ENCODE measurements around the gene WASF2. TPM values are rescaled to one million over a fixed set of nuclear protein-coding genes. Genes with fewer than 3 reads are reported as not detected.
A peak's percentile ranks its signal among the peaks of the same experiment; 100 is the strongest.

Gene WASF2
- total RNA-seq, 1 experiment from 2014 or later, result 20.7 TPM

- intact Hi-C loops (cut with micrococcal nuclease), result no loop called here
- no peak overlapping the region for H3K9ac ChIP-seq (ENCODE audit: low read length)
- H4K20me1 ChIP-seq (ENCODE audit: low read length), result no peaks in the 10 kb centered on the region
- CTCF ChIA-PET, result no interaction called here
- ATAC-seq, result no peak
- H3K36me3 ChIP-seq (ENCODE audit: low read depth, low read length), result no peaks in the 10 kb centered on the region
- H3K79me2 ChIP-seq (ENCODE audit: low read length), result peaks cover 17% of the 10 kb centered on the region
- H3K4me1 ChIP-seq (ENCODE audit: insufficient read depth, low read length), result peaks cover 20% of the 10 kb centered on the region
- H3K9me3 ChIP-seq (ENCODE audit: low read length), result no peaks in the 10 kb centered on the region
- H3F3A ChIP-seq (ENCODE audit: low read length, unreplicated experiment), result peaks cover 3% of the 10 kb centered on the region
- H3K9me2 ChIP-seq (replicated peaks; ENCODE audit: low read length), result no peaks in the 10 kb centered on the region
- H3K4me3 ChIP-seq (ENCODE audit: low read length), result no peak overlapping the region
- H3K27ac ChIP-seq (ENCODE audit: low read length), result no peak overlapping the region
- H3K4me2 ChIP-seq (ENCODE audit: low read length), result no peak overlapping the region
- H2AFZ ChIP-seq (ENCODE audit: low read length), result no peak overlapping the region
- TF ChIP-seq EZH2phosphoT487 (IDR thresholded peaks at IDR 0.05; ENCODE audit: borderline replicate concordance, low read length) (no peak), EZH2 (IDR thresholded peaks at IDR 0.05; ENCODE audit: low read length, unreplicated experiment) (no peak)
- no peak for DNase-seq
- POLR2A ChIA-PET (ENCODE audit: unreplicated experiment), result no interaction called here
- H3K27me3 ChIP-seq (ENCODE audit: low read length), result no peaks in the 10 kb centered on the region
- no TSS peak for BruUV-seq (replicated peaks)
Measured at GRCh38 chr1:27397749-27398148, 92.2 kb downstream of the WASF2 start.

DNA sequence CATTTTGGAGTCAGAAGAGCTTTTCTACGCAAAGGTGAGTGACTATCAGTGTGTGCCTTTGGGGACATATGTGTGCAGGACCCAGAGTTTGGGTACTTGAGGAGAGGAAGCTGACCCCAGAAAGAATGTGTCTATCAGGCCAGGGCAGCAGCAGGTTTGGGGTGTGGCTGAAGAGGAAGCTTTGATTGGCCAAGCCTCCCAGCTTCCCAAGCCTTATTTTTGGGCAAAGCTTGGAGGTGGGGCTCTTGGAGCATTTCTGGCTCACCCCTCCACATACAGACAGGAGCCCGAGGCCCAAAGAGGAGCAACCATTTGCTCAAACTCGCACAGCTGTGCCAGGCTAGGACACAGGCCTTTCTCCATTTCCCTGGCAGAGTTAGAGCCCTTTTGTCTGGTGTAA is 92.9 kb downstream of the WASF2 start:
- H2AFZ ChIP-seq (ENCODE audit: low read length), result no peak overlapping the region
- H3K36me3 ChIP-seq (ENCODE audit: low read depth, low read length), result no peaks in the 10 kb centered on the region
- H3K9ac ChIP-seq (ENCODE audit: low read length), result no peak overlapping the region
- ATAC-seq, result no peak
- ChIA-PET CTCF (no interaction called here), POLR2A (ENCODE audit: unreplicated experiment) (no interaction called here)
- peaks cover 3% of the 10 kb centered on the region for H3F3A ChIP-seq (ENCODE audit: low read length, unreplicated experiment)
- no peak overlapping the region for H3K27ac ChIP-seq (ENCODE audit: low read length)
- no peak overlapping the region for H3K4me3 ChIP-seq (ENCODE audit: low read length)
- no peaks in the 10 kb centered on the region for H3K9me2 ChIP-seq (replicated peaks; ENCODE audit: low read length)
- BruUV-seq (replicated peaks), result no TSS peak
- H3K4me1 ChIP-seq (ENCODE audit: insufficient read depth, low read length), result peaks cover 21% of the 10 kb centered on the region
- TF ChIP-seq, protein P1, sequence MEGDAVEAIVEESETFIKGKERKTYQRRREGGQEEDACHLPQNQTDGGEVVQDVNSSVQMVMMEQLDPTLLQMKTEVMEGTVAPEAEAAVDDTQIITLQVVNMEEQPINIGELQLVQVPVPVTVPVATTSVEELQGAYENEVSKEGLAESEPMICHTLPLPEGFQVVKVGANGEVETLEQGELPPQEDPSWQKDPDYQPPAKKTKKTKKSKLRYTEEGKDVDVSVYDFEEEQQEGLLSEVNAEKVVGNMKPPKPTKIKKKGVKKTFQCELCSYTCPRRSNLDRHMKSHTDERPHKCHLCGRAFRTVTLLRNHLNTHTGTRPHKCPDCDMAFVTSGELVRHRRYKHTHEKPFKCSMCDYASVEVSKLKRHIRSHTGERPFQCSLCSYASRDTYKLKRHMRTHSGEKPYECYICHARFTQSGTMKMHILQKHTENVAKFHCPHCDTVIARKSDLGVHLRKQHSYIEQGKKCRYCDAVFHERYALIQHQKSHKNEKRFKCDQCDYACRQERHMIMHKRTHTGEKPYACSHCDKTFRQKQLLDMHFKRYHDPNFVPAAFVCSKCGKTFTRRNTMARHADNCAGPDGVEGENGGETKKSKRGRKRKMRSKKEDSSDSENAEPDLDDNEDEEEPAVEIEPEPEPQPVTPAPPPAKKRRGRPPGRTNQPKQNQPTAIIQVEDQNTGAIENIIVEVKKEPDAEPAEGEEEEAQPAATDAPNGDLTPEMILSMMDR (conservative IDR thresholded peaks at IDR 0.05; ENCODE audit: low read depth, low read length), result no peak
- TF ChIP-seq EZH2phosphoT487 (IDR thresholded peaks at IDR 0.05; ENCODE audit: borderline replicate concordance, low read length) (no peak), EZH2 (IDR thresholded peaks at IDR 0.05; ENCODE audit: low read length, unreplicated experiment) (no peak)
- H3K9me3 ChIP-seq (ENCODE audit: low read length), result no peaks in the 10 kb centered on the region
- peak; percentile 6 for DNase-seq
- H3K79me2 ChIP-seq (ENCODE audit: low read length), result peaks cover 20% of the 10 kb centered on the region
- no peak overlapping the region for H3K4me2 ChIP-seq (ENCODE audit: low read length)
- no peaks in the 10 kb centered on the region for H3K27me3 ChIP-seq (ENCODE audit: low read length)
- intact Hi-C loops (cut with micrococcal nuclease), result no loop called here
- no peaks in the 10 kb centered on the region for H4K20me1 ChIP-seq (ENCODE audit: low read length)

GRCh38 chr1:27395441-27396195 is 94.3 kb downstream of the WASF2 start:
- H3K9ac ChIP-seq (ENCODE audit: low read length), result no peak overlapping the region
- DNase-seq, result peak; percentile 85
- TF ChIP-seq EZH2 (IDR thresholded peaks at IDR 0.05; ENCODE audit: low read length, unreplicated experiment), result no peak
- TF ChIP-seq, protein P1 (conservative IDR thresholded peaks at IDR 0.05; ENCODE audit: low read depth, low read length), result peak; percentile 95
- peaks cover 25% of the 10 kb centered on the region for H3K4me1 ChIP-seq (ENCODE audit: insufficient read depth, low read length)
- no peaks in the 10 kb centered on the region for H4K20me1 ChIP-seq (ENCODE audit: low read length)
- H3K27ac ChIP-seq (ENCODE audit: low read length), result no peak overlapping the region
- H3K9me2 ChIP-seq (replicated peaks; ENCODE audit: low read length), result no peaks in the 10 kb centered on the region
- H3K36me3 ChIP-seq (ENCODE audit: low read depth, low read length), result no peaks in the 10 kb centered on the region
- no peaks in the 10 kb centered on the region for H3K27me3 ChIP-seq (ENCODE audit: low read length)
- H3K79me2 ChIP-seq (ENCODE audit: low read length), result peaks cover 20% of the 10 kb centered on the region
- POLR2A ChIA-PET (ENCODE audit: unreplicated experiment), result interaction anchor here (0.6 kb wide), 1 partner anchor 41 kb away, joined by 4 read pairs; no protein-coding TSS in a partner anchor
- 0 out of 2 replicates have a peak overlapping the region, but pooled peaks have one; percentile 21 for H3K4me2 ChIP-seq (ENCODE audit: low read length)
- no TSS peak for BruUV-seq (replicated peaks)
- intact Hi-C loops (cut with micrococcal nuclease), result no loop called here
- no peaks in the 10 kb centered on the region for H3K9me3 ChIP-seq (ENCODE audit: low read length)
- CTCF ChIA-PET, result interaction anchor here (0.5 to 2.3 kb wide), 5 partner anchors 29 to 294 kb away, joined by 5 to 25 read pairs (median 9); partner anchors contain the start of gene MAP3K6
- no peak overlapping the region for H2AFZ ChIP-seq (ENCODE audit: low read length)
- ATAC-seq, result peak; percentile 29
- H3K4me3 ChIP-seq (ENCODE audit: low read length), result no peak overlapping the region
- peaks cover 3% of the 10 kb centered on the region for H3F3A ChIP-seq (ENCODE audit: low read length, unreplicated experiment)

Measured in PC-3 (cell line).